Measurements from ENCODE around the gene AKTIP.

AKTIP gene

GRCh38 chr16:53504665-53505064, 1.7 kb upstream of the AKTIP start:
- TF ChIP-seq YY1 (IDR thresholded peaks at IDR 0.05; ENCODE audit: insufficient read depth, insufficient read length) (no peak), ZNF274 (IDR thresholded peaks at IDR 0.05; ENCODE audit: low read depth, low read length) (no peak), SUZ12 (IDR thresholded peaks at IDR 0.05; ENCODE audit: extremely low read depth, insufficient read depth, insufficient read length) (no peak)
- DNase-seq (ENCODE audit: low read depth, low spot score), result no peak
- H3K4me3 ChIP-seq (ENCODE audit: insufficient read length, low read depth), result peak overlapping the region; percentile 5

DNA sequence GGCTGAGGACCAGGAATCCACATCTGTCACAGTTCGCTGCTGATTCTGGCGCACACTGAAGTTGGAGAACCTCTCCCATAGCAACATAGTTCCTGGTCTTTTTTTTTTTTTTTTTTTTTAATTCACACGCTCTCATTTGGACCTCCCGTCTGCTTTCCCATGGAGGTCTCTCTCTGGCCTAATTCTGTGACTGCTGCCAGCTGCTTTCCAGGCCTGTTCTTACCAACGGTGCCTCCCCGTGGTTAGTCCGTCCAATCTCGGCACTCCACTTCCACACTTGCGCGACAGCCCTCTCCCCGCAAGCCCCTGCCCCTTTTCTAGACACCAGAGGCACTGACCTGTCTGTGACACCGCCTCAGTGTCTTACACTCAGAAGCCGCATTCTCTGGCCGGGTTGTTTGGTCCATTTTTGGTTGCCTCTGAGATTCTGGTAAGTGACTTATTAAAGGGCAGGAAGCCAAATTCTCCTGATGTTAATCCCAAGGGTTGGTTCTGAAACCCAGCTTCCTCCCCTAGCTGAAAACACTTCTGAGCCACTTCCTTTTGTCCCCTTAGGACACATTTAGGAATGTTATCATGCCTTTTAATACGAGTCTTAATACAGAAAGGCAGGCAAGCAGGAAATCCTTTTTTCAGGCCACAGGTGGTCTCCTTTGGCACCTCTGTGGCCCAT, 1.1 kb upstream of the AKTIP start:
- Histone ChIP-seq H3K36me3 (ENCODE audit: insufficient read depth, insufficient read length, low read length) (no peaks in the 10 kb centered on the region), H3K9me3 (ENCODE audit: insufficient read depth, low read length) (no peaks in the 10 kb centered on the region), H3K4me1 (ENCODE audit: insufficient read depth, insufficient read length) (peaks cover 8% of the 10 kb centered on the region), H3K27me3 (ENCODE audit: insufficient read depth, insufficient read length) (peaks cover 14% of the 10 kb centered on the region), H3K4me3 (ENCODE audit: insufficient read length, low read depth) (peak overlapping the region; percentile 79), H3K9ac (ENCODE audit: insufficient read length, low read depth) (peak overlapping the region; percentile 87)
- TF ChIP-seq YY1 (IDR thresholded peaks at IDR 0.05; ENCODE audit: insufficient read depth, insufficient read length), result no peak
- TF ChIP-seq SUZ12 (IDR thresholded peaks at IDR 0.05; ENCODE audit: extremely low read depth, insufficient read depth, insufficient read length), result no peak
- TF ChIP-seq ZNF274 (IDR thresholded peaks at IDR 0.05; ENCODE audit: low read depth, low read length), result no peak
- no peak for DNase-seq (ENCODE audit: low read depth, low spot score)

More at GRCh38 chr16:53504665-53505064, 1.7 kb upstream of the AKTIP start:
- Histone ChIP-seq H3K36me3 (ENCODE audit: insufficient read depth, insufficient read length, low read length) (no peaks in the 10 kb centered on the region), H3K4me1 (ENCODE audit: insufficient read depth, insufficient read length) (peaks cover 8% of the 10 kb centered on the region), H3K9ac (ENCODE audit: insufficient read length, low read depth) (peak overlapping the region; percentile 87), H3K9me3 (ENCODE audit: insufficient read depth, low read length) (no peaks in the 10 kb centered on the region), H3K27me3 (ENCODE audit: insufficient read depth, insufficient read length) (peaks cover 14% of the 10 kb centered on the region)

DNA sequence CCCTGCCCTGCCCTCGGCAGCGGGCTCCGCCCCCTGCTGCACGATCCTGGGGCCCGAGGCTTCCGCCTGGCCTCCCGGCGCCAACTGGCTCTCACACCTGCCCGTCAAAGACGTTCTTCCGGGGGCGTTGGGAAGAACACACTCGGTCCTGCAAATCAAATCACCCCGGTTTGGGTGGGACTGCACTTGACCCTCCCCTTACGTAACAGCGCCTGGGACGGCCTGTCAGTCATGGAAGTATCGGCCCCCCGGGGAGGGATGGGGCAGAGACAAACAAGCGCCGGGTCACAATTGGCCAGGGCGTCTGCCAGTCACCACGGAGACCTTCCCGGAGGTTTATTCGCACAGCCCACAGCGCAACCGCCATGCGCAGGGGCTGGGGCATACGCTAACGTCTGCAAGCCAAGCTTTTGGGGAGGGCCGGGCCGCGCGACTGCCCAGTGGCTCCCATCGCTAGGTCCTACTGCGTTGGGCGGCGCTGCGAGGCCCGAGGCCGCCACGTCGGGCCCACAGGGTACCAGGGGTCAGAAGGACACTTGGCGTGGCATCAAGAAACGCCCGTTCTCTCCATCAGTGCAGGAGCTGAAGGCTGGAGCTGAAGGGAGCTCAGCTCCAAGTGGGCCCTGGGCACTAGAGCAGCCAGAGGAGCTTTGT, 388 bp upstream of the AKTIP start:
- Histone ChIP-seq H3K36me3 (ENCODE audit: insufficient read depth, insufficient read length, low read length) (peaks cover 2% of the 10 kb centered on the region), H3K27me3 (ENCODE audit: insufficient read depth, insufficient read length) (peaks cover 14% of the 10 kb centered on the region), H3K9ac (ENCODE audit: insufficient read length, low read depth) (peak overlapping the region; percentile 87), H3K4me1 (ENCODE audit: insufficient read depth, insufficient read length) (peaks cover 8% of the 10 kb centered on the region), H3K9me3 (ENCODE audit: insufficient read depth, low read length) (no peaks in the 10 kb centered on the region), H3K4me3 (ENCODE audit: insufficient read length, low read depth) (peak overlapping the region; percentile 79)
- peak; percentile 100 for DNase-seq (ENCODE audit: low read depth, low spot score)
- no peak for TF ChIP-seq SUZ12 (IDR thresholded peaks at IDR 0.05; ENCODE audit: extremely low read depth, insufficient read depth, insufficient read length)
- no peak for TF ChIP-seq ZNF274 (IDR thresholded peaks at IDR 0.05; ENCODE audit: low read depth, low read length)
- no peak for TF ChIP-seq YY1 (IDR thresholded peaks at IDR 0.05; ENCODE audit: insufficient read depth, insufficient read length)

DNA sequence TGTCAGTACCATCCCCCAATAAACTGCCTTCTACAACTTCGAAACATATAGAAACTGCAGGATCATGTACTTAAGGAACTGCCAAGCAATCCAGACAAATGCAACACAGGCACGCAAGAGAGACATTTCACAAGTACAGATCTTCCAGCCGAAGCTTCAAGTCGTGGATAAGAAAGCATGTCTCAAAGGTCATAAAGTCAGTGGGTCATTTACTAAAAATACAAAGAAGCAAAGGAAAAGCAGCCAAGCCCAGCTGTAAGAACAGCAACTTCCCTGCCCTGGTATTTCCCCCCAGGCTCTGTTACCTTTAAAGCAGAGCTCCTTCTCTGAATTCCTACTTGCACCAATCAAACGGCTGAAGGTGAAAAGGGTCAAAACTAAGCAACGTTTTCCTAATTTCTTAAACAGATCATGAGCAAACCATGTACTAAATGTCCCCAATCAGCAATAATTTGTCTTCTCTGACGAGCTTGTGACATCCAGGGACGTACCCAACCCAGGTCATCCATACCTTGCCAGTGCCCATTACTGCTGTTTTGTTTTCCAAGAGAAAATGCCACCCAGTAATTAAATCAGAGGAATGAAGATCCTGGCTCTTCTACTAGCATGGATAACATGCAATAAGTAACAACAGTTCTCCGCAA, 1.7 kb downstream of the AKTIP start:
- no peak for DNase-seq (ENCODE audit: low read depth, low spot score)
- peaks cover 18% of the 10 kb centered on the region for H3K36me3 ChIP-seq (ENCODE audit: insufficient read depth, insufficient read length, low read length)
- peaks cover 8% of the 10 kb centered on the region for H3K4me1 ChIP-seq (ENCODE audit: insufficient read depth, insufficient read length)
- TF ChIP-seq ZNF274 (IDR thresholded peaks at IDR 0.05; ENCODE audit: low read depth, low read length), result no peak
- TF ChIP-seq SUZ12 (IDR thresholded peaks at IDR 0.05; ENCODE audit: extremely low read depth, insufficient read depth, insufficient read length), result no peak
- no peak for TF ChIP-seq YY1 (IDR thresholded peaks at IDR 0.05; ENCODE audit: insufficient read depth, insufficient read length)
- H3K27me3 ChIP-seq (ENCODE audit: insufficient read depth, insufficient read length), result peaks cover 14% of the 10 kb centered on the region
- H3K9me3 ChIP-seq (ENCODE audit: insufficient read depth, low read length), result no peaks in the 10 kb centered on the region
- peak overlapping the region; percentile 46 for H3K9ac ChIP-seq (ENCODE audit: insufficient read length, low read depth)
- no peak overlapping the region for H3K4me3 ChIP-seq (ENCODE audit: insufficient read length, low read depth)

GRCh38 chr16:53498984-53499383, 4.0 kb downstream of the AKTIP start:
- TF ChIP-seq YY1 (IDR thresholded peaks at IDR 0.05; ENCODE audit: insufficient read depth, insufficient read length), result no peak
- no peak for TF ChIP-seq SUZ12 (IDR thresholded peaks at IDR 0.05; ENCODE audit: extremely low read depth, insufficient read depth, insufficient read length)
- TF ChIP-seq ZNF274 (IDR thresholded peaks at IDR 0.05; ENCODE audit: low read depth, low read length), result no peak
- Histone ChIP-seq H3K4me3 (ENCODE audit: insufficient read length, low read depth) (no peak overlapping the region), H3K4me1 (ENCODE audit: insufficient read depth, insufficient read length) (peaks cover 5% of the 10 kb centered on the region), H3K9ac (ENCODE audit: insufficient read length, low read depth) (no peak overlapping the region), H3K27me3 (ENCODE audit: insufficient read depth, insufficient read length) (peaks cover 14% of the 10 kb centered on the region), H3K9me3 (ENCODE audit: insufficient read depth, low read length) (no peaks in the 10 kb centered on the region), H3K36me3 (ENCODE audit: insufficient read depth, insufficient read length, low read length) (peaks cover 32% of the 10 kb centered on the region)
- DNase-seq (ENCODE audit: low read depth, low spot score), result no peak

GRCh38 chr16:53495325-53495724, 7.7 kb downstream of the AKTIP start:
- Histone ChIP-seq H3K4me3 (ENCODE audit: insufficient read length, low read depth) (no peak overlapping the region), H3K9me3 (ENCODE audit: insufficient read depth, low read length) (no peaks in the 10 kb centered on the region), H3K27me3 (ENCODE audit: insufficient read depth, insufficient read length) (no peaks in the 10 kb centered on the region), H3K36me3 (ENCODE audit: insufficient read depth, insufficient read length, low read length) (peaks cover 54% of the 10 kb centered on the region), H3K4me1 (ENCODE audit: insufficient read depth, insufficient read length) (no peaks in the 10 kb centered on the region), H3K9ac (ENCODE audit: insufficient read length, low read depth) (no peak overlapping the region)
- no peak for DNase-seq (ENCODE audit: low read depth, low spot score)
- no peak for TF ChIP-seq ZNF274 (IDR thresholded peaks at IDR 0.05; ENCODE audit: low read depth, low read length)
- no peak for TF ChIP-seq YY1 (IDR thresholded peaks at IDR 0.05; ENCODE audit: insufficient read depth, insufficient read length)
- no peak for TF ChIP-seq SUZ12 (IDR thresholded peaks at IDR 0.05; ENCODE audit: extremely low read depth, insufficient read depth, insufficient read length)

- Histone ChIP-seq H3K9ac (ENCODE audit: insufficient read length, low read depth) (no peak overlapping the region), H3K4me1 (ENCODE audit: insufficient read depth, insufficient read length) (no peaks in the 10 kb centered on the region), H3K27me3 (ENCODE audit: insufficient read depth, insufficient read length) (no peaks in the 10 kb centered on the region), H3K36me3 (ENCODE audit: insufficient read depth, insufficient read length, low read length) (peaks cover 60% of the 10 kb centered on the region), H3K9me3 (ENCODE audit: insufficient read depth, low read length) (no peaks in the 10 kb centered on the region), H3K4me3 (ENCODE audit: insufficient read length, low read depth) (no peak overlapping the region)
- no peak for DNase-seq (ENCODE audit: low read depth, low spot score)
- TF ChIP-seq ZNF274 (IDR thresholded peaks at IDR 0.05; ENCODE audit: low read depth, low read length) (no peak), YY1 (IDR thresholded peaks at IDR 0.05; ENCODE audit: insufficient read depth, insufficient read length) (no peak), SUZ12 (IDR thresholded peaks at IDR 0.05; ENCODE audit: extremely low read depth, insufficient read depth, insufficient read length) (no peak)
Measured at GRCh38 chr16:53494636-53495035, 8.4 kb downstream of the AKTIP start.

All from NT2/D1 (cell line).